T47D (cell line): ENCODE results near the gene PKP4.

Experiments used
- DNase-seq, 2 experiments: peaks; one replicate each; pipeline versions ENCODE4 v3.0.0 to v3.0.0-alpha.2; 2011 to 2012; ENCODE audit warnings: low read depth in 1 of 2, low spot score in 1 of 2
- JUND ChIP-seq: IDR thresholded peaks from 2 replicates; pipeline ENCODE4 v1.6.1; 2012; ENCODE audit warnings: low read depth
- in situ Hi-C: cut with HindIII; loops from 2 replicates; pipeline ENCODE4 v1.10.0; 2016; ENCODE audit warnings: low sequenced_read_pairs, low pct_unique_long_range_greater_than_20kb

PKP4 gene

DNA sequence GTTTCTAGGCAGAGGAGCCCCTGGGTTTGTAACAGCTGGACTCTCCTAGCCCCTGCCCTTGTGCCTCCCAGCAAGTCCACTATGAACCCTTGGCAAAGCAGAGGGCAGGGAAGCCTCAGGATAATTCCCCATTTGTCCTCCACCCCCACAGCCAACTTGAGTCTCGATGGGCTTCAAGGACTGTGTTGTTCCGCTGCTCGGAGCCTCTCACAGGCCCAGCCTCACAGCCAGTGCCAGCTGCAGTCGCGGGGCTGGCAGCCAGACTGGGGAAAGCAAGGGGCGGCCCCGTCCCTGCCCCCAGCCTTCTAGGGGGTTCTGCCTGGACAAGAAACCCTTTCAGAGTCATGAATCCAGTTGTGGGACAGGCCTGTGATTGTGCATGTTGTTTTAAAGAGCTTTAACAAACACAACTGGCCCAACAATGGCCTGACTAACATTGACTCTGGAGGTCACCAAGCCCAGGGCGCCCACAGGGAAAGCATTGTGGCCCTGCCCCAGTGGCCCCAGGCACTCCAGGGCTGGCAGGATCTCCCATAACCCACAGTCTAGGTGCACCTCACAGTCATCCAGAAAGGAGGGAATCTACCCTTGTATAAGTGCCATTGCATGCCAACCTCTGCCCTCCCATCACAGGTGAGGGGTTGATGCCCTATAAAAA is 266.6 kb downstream of the PKP4 start:
- in situ Hi-C loops, result no loop called here
- DNase-seq, result peak; percentile 22 to 80
- no peak for TF ChIP-seq JUND

DNA sequence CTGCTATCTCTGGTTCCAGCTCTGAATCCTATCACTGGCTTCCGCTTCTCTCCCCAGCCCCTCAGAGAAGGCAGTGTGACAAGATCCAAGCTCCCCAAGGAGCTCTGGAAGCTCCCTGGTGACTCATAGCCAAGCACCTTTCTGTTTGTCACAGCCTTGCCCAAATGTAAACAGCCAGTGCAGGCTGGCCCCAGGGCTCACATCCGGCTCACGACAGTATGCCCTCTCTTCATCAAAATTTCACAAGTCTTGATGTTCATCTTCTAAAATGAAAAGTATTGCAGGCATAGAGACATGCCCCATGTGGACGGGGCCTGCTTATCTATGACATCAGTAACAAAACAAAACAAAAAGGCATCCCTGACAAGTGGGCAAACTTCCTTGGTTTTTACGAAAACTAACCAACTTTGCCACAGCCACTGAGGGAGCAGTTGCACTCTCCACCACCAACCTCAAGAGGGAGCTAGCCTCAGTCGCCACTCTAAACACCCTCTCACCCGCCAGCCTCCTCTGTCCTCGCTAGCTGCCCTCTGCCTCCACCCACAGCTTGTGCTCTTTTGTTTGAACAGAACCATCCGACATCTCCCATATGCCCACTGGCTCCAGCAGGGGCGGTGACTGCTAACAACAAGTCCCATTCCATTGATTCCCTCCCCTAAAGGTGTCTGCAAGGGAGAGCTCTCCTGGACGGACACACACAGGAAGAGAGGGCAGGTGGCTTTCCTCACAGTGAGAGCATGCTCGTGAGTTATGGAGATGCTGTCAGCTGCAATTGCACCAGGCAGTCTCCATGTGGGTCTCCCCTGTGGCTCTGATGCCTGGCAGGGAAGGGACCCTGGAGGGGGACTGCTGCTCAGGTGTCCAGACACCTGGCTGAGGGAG is 267.4 kb downstream of the PKP4 start:
- DNase-seq, result peak; percentile 59 to 93
- in situ Hi-C loops, result no loop called here
- peak; percentile 67 for TF ChIP-seq JUND

DNA sequence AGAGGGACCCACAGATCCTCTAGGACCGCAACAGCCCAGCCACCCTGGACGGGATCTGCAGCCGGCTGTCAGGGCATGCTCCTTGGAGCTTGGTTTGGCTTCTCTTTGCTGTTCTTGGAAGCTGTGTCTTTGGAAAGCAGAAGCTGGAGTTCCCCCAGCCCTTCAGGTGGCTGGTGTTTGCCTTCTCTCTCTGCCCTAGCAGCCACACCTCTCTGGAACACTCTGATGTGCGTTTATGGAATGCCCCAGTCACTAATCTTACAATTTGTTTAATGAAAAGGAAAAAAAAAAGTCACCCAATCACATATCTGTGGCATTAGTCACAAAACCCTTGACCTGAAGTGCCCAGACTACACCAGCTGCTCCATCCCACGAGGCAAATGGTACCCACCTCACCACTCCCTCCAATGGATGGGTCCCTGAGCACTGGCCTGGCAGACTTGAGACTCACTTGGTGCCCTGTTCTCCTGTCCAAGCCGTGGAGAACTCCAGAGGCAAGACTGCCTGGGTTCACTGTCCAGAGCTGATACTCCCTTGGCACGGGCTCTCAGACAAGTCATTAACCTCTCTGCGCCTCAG is 268.1 kb downstream of the PKP4 start:
- TF ChIP-seq JUND, result no peak
- in situ Hi-C loops, result no loop called here
- no peak for DNase-seq

DNA sequence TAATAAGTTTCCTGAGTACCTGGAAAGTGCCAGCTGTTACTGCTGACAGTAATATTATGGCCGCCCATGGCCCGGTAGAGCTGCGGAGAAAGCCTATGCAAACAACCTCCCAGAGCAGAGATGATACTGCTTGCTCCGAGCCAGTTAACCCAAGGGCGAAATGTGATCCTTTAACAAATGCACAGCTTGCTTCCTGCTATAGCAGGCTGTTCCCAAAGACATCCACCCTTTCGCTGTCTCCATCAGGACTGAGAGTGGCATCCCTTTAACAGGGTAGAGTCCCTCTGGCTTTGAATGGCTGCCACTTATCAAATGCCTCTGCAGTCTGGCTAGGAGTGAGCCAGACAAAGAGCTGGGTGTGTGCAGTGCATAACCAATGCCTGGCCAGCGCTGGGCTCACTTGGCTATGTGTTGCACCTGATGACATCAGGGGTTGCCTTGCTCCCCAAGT is 268.7 kb downstream of the PKP4 start:
- DNase-seq, result peak in 1 of 2 experiments; percentile 49
- TF ChIP-seq JUND, result no peak
- in situ Hi-C loops, result no loop called here

DNA sequence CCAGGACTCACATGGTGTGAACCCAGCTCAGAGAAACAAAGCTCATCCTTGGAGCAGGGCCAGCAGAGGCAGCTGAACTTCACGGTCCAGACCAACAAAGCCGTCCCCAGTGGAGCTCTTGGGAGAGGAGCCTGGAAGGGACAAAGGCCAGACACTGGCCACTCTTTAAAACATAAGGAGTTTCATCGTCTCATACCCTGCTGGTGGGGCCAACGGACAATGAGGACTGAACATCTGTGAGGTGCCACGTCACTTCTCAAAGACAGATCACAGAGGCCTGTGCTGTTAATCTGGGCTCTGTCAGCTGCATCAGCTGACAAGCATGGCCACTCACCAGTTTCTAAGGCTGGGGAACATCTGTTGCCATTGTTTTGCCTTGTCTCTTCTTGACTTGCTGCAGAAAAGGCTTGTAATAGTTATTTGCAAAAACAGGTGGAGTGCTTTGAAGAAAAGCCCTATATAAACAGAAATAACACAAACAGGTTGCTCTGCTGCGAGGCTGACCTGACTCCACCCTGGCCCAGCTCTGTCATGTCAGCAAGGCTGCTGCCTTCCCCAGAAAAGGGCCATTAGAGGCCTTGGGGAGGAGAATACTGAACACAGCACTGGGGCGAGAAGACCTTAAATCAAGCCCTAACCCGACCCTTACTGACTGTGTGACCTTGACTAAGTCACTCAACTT is 270.3 kb downstream of the PKP4 start:
- in situ Hi-C loops, result no loop called here
- no peak for DNase-seq
- TF ChIP-seq JUND, result no peak

DNA sequence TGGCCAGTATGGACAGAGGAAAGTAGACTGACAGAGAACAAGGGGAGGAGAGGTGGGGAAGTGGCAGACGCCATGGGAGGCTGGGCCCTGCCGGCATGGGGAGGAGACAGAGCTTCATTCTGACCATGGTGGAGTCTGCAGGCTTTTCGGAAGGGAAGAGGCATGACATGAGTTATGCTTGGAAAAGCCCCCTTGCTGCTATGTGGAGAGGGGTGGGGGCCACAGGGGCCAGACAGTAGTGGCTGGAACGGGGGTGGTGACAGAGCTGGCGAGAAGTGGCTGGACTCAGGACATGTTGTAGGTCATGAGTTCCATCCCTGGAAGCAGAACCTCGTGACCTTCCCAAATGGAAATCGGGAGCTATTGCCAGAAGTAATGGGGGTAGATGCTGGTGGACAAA is 271.7 kb downstream of the PKP4 start:
- DNase-seq, result no peak
- in situ Hi-C loops, result no loop called here
- TF ChIP-seq JUND, result no peak

DNA sequence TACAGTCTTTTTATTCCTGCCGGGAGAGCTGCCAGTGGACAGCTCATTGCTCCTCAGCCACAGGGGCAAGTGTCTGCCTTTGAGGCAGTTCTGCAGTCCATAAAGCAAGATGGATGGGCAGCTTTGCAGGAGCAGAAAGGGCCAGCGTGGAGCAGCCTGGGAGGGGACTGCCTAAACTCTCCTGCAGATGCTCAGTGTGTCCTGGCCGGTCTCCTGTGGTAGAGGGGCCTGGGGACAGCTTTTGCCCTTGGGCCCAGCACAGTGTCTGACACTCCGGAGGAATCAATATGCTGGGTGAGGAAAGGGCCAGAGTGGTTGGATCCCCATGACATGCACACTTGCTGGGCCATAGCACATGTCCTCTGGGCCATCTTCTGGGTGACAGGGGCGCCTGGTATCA is 272.7 kb downstream of the PKP4 start:
- no peak for TF ChIP-seq JUND
- in situ Hi-C loops, result no loop called here
- DNase-seq, result no peak

DNA sequence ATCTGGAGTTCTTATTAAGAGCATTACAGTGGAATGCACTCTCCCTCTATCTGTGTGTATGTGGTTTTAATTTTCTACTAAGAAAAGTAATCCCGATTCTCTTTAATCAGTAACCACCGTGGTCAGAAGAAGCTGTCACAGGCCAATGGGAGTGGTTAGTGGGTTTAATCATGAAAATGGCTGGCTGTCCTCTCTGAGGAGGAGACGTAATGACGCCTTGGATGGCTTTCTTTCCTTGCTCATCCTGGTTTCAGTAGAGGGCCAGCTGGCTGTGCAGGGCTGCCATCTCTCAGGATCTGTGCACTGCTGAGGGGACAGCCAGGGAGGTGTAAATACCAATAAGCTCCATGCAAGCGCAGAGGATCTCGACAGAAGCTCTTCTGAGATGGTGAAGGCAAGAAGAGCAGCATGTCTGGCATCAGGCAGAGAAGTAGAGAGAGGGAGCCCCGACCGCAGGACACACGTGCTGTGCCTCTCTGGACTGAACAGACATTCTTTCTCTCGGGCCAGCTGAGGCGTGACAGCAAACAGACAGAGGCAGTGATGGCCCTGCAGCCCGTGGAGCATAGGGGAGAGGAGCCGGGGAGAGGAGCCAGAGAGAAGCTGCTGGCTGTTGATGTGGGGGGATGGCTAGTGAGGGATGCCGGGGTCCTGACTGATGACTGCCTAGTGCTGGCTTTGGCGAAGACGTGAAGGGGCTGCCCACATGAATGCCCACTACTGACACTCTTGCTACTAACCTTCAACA is 273.3 kb downstream of the PKP4 start:
- no peak for TF ChIP-seq JUND
- no peak for DNase-seq
- in situ Hi-C loops, result no loop called here

DNA sequence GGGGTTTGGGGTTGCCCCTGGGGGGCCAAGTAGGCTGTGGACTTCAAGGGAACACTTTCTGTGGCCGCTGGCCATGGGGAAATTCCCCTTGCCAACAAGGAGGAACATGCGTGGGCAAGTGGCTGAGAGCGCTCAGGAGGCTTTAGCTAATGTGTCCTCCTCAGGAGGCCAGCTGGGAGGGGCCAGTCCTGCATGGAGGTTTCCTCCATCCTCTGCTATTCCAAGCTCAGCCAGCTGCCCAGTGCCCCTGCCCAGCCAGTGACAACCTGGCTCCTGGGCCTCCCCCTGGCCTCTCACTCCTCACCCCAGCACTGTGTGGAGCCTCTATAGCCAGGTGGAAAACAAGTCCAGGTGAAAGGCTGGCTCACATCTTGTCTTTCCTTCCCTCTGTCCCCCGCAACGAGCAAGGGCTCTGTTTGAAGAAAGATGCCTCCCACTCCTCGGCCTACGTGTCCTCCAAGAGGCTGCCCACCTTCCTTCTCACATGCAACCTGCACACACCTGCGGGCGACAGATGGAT is 273.9 kb downstream of the PKP4 start:
- TF ChIP-seq JUND, result no peak
- in situ Hi-C loops, result no loop called here
- no peak for DNase-seq

DNA sequence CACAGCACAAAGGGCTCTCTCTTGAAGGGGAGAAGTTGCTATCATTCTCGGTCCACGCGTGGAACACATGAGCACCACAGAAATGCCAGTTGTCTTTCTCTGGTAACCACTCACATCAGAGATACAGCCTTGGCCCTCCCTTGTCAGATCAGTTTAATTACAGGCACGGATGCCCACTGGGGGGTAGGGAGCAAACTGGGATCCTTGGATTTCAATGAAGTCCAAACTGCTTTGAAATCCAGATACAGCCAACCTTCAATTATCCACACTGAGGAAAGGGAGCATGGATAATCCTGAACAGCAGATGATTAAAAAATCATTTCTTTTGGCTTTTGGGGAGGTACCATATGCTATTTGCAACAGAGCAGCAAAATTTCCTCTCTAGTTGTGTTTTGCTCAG is 274.6 kb downstream of the PKP4 start:
- in situ Hi-C loops, result no loop called here

More for the DNA sequence above, 274.6 kb downstream of the PKP4 start:
- TF ChIP-seq JUND, result no peak
- DNase-seq, result no peak
